Erythroblast (primary cell): ENCODE data around the gene CIPC.
A peak's percentile ranks its signal among the peaks of the same experiment; 100 is the strongest.

Experiments used
- DNase-seq, 2 experiments: peaks; one replicate each; lab custom pipeline; 2025; lab: John Stamatoyannopoulos, UW
- GATA1 ChIP-seq: IDR thresholded peaks from 2 replicates; pipeline ENCODE4 v1.6.1; 2011; ENCODE audit warnings: low read depth, mild to moderate bottlenecking, control low read depth, low read length, moderate library complexity
- POLR2A ChIP-seq: IDR thresholded peaks from 2 replicates; pipeline ENCODE4 v1.6.1; 2011; ENCODE audit warnings: mild to moderate bottlenecking, low read length

Gene CIPC

GRCh38 chr14:77085538-77085937 lies 12.5 kb upstream of the CIPC start:
- DNase-seq = peak; percentile 12 to 22
- no peak for TF ChIP-seq POLR2A
- TF ChIP-seq GATA1 = no peak

- DNase-seq = peak in 1 of 2 experiments; percentile 14
- no peak for TF ChIP-seq GATA1
- TF ChIP-seq POLR2A = no peak
These were observed 11.9 kb upstream of the CIPC start for GRCh38 chr14:77086017-77086727.

DNA sequence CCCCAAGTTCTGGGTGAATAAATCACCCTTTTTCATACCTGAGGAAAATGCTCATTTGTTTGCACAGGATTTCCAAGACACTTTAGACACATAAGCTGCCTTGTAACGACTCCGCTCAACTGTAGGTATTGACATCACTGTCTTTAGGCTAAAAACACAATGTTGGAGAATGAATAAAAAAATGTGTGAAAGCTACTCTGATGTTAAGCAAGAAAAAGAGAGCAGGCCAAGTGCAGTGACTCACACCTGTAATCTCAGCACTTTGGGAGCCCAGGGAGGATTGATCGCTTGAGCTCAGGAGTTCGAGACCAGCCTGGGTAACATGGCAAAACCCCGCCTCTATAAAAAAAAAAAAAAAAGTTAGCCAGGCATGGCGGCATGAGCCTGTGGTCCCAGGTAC lies 11.1 kb upstream of the CIPC start:
- TF ChIP-seq POLR2A = no peak
- no peak for TF ChIP-seq GATA1
- DNase-seq = no peak

DNA sequence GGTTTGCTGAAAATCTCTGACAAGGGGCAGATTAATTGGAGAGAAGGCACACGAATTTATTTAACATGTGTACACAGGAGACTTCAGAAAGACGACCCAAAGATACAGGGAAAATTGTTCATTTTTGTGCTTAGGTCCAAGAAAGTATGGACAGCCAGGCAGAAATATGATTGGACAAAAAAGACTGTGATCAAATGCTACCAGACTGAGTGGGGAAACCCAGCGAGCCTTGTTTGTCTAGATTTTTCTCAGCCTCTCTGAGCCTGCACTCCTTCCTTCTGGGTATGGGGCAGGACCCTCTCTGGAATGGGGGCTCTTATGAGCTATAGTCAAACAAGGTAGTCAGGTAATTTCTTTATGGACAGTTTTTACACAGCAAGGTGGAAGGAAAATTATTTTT lies 10.4 kb upstream of the CIPC start:
- TF ChIP-seq GATA1 (no peak), POLR2A (no peak)
- no peak for DNase-seq

- no peak for DNase-seq
- TF ChIP-seq GATA1 = no peak
- no peak for TF ChIP-seq POLR2A
These were observed 9.8 kb upstream of the CIPC start for GRCh38 chr14:77088219-77088618.

DNA sequence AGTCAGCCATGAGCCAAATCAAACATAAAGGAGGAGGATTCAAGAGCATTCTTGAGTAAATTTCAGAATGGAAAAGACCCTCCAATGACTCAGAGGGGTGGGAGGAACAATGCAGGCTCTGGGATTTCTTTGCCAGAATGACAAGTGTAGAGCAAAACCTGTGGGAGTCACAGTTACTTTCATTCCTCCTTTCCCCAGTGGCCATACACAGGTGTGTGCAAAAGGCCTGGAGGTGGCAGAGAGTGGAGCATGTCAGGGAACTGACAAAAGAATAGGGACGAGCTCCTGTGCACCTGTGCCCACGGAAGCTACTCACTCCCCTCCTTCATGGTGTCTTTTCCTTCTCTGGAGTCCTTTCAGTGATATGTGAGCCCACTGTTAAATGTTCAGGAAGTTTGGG lies 9.4 kb upstream of the CIPC start:
- no peak for DNase-seq
- TF ChIP-seq GATA1 (no peak), POLR2A (no peak)

DNA sequence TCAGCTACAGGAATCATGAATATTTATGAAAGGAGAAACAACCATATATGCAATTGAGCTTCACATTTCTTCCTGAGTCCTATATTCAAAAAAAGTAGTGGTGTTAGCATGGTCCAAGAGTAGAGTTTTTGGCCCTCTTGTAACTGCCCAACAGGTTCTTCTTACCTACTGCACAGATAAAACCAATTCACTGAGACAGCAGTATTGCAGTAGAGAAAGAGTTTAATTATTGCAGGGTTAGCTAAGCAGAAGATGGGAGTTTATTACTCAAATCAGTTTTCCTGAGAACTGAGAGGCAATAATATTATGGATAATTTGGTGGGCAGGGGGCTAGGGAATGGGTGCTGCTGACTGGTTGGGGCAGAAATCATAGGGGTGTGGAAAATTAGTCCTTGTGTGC lies 6.5 kb upstream of the CIPC start:
- DNase-seq = no peak

DNA sequence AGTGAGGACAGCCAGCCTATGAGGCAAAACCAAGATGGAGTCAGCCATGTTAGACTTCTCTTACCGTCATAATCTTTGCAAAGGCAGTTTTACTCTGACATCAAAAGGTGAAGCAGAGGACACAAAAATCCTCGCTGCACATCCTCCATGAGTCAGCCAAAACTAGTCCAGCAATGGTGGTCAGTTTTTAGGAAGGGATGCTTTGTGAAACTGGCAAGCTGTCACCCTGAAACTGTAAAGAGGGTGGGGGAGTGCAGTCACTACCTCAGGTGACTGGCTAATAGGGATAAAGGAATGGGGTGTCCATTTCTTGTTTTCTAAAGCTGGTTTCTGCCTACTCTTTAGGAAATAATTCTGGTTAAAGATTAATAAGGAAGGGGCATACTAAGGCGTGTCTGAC lies 5.4 kb upstream of the CIPC start:
- TF ChIP-seq GATA1 (no peak), POLR2A (no peak)

More for the DNA sequence above, 6.5 kb upstream of the CIPC start:
- TF ChIP-seq POLR2A = no peak
- TF ChIP-seq GATA1 = no peak

DNA sequence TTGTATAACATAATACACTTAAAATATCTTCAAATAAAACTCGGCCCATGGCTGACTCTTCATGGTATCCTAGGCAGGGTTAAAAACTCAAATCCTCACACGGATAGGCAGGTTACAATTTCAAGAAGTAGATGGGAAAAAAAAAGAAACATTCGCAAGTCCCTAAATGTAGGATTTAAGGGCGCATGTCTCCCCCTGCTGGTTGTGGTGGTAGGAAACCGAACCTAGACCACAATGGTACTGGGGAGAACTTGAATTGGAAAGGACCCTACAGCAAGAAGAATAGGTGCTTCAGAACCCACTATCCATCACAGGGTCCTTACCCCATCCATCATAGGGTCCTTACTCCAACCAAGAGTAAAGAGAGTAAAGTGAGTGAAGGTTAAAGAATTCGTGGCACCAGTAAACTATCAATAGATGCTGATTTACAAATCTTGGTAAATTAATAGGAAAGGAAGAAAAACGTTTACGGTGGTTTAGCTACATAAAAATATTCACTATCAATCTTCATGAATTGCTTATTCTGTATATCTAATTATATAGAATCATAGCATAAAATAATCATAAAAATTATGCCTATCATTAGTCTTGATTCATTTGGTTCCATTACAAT lies 3.3 kb upstream of the CIPC start:
- DNase-seq = peak; percentile 83 to 90
- TF ChIP-seq GATA1 = no peak
- TF ChIP-seq POLR2A = no peak

More for the DNA sequence above, 5.4 kb upstream of the CIPC start:
- DNase-seq = no peak

GRCh38 chr14:77097006-77097699 lies 905 bp upstream of the CIPC start:
- TF ChIP-seq POLR2A (no peak), GATA1 (no peak)
- DNase-seq = peak in 1 of 2 experiments; percentile 52

GRCh38 chr14:77098529-77099353 lies 683 bp downstream of the CIPC start:
- peak; percentile 61 to 72 for DNase-seq
- TF ChIP-seq GATA1 = no peak

DNA sequence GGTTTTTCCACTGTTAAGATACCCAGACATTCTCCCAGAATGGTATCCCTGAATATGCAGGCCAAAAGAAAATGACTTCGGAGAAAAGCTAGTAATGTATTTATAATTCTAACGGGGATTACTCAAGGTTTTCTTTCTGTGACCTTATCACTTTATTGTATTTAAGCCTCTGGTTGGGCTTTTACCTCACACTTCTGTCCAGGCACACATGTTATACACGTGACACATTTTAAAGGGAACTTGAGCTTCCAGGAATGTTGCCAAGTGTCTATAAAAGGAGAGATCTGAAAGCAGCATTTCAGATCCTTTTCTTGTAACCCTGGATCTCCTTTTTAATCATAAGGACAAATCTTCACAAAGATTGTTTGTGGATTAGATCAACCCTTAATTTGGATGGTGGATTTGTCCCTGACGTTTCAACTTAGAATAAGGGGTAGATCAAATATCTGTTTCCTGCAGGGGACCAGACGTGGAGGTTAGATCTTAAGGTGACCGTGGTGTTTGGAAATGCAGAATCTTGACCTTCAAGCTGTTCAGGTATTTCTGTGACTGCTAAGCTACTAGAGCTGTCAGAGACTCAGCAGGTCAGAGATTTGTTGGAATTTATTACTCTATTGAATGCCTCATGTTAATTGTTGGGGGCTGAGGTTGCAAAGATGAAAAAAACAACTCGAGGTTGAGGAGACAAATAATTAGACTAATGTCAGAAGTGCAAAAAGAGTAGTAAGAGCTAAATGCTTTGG lies 1.5 kb downstream of the CIPC start:
- no peak for TF ChIP-seq POLR2A
- TF ChIP-seq GATA1 = no peak
- DNase-seq = peak; percentile 39 to 51

- TF ChIP-seq POLR2A (no peak), GATA1 (no peak)
- no peak for DNase-seq
These were observed 2.9 kb downstream of the CIPC start for GRCh38 chr14:77100961-77101360.
